Prostate gland (tissue), 2 donors: ENCODE results near the gene IGF1R.

Experiments
- POLR2A ChIP-seq: fragments of 450-650 bp; IDR thresholded peaks from one replicate; pipeline ENCODE4 v1.6.1; 2016; ENCODE audit warnings: antibody characterized with exemption, mild to moderate bottlenecking
- TF ChIP-seq, protein P1 (sequence below), 4 experiments: fragments of 200-600 bp in 2 of 4; fragments of 450-650 bp in 2 of 4; sonication (generic) in 2 of 4; IDR thresholded peaks; 1 replicate in 3 of 4; 2 replicates in 1 of 4; pipeline ENCODE4 v1.5.1; 2016 to 2019; ENCODE audit warnings: antibody characterized with exemption in 4 of 4, mild to moderate bottlenecking in 2 of 4, moderate library complexity in 2 of 4

DNA sequence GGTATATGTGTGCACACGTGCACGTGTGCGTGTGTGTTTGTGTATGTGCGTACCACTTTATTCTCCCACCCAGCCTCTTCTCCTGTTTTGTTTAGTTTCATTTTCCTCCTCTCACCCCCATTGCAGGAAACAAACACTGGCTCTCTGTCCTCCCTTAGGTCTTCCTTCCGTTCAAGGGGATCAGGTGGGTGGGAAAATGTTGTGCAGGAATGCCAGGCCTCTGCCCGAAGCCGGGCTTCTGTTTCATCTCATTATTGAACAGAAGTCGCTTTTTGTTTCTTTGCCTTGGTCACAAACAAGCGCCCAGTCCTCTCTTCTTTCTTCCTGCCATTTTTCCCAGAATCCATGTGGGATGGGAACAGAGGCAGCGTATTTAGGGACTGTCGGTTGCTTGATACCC is 69.6 kb downstream of the IGF1R start:
- TF ChIP-seq, protein P1, sequence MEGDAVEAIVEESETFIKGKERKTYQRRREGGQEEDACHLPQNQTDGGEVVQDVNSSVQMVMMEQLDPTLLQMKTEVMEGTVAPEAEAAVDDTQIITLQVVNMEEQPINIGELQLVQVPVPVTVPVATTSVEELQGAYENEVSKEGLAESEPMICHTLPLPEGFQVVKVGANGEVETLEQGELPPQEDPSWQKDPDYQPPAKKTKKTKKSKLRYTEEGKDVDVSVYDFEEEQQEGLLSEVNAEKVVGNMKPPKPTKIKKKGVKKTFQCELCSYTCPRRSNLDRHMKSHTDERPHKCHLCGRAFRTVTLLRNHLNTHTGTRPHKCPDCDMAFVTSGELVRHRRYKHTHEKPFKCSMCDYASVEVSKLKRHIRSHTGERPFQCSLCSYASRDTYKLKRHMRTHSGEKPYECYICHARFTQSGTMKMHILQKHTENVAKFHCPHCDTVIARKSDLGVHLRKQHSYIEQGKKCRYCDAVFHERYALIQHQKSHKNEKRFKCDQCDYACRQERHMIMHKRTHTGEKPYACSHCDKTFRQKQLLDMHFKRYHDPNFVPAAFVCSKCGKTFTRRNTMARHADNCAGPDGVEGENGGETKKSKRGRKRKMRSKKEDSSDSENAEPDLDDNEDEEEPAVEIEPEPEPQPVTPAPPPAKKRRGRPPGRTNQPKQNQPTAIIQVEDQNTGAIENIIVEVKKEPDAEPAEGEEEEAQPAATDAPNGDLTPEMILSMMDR (IDR thresholded peaks at IDR 0.05) = no peak
- TF ChIP-seq POLR2A = no peak
